Measurements from ENCODE around the gene WWC2.

The WWC2 gene

GRCh38 chr4:183173580-183174526 lies 74.8 kb downstream of the WWC2 start:
- Histone ChIP-seq H3K4me3 (ENCODE audit: low read length) (no peak overlapping the region), H3K4me1 (ENCODE audit: low read length) (no peaks in the 10 kb centered on the region; the same call in 1 of the 2 replicates), H2AFZ (ENCODE audit: low read depth, low read length) (peak overlapping the region; percentile 15; the same call in 1 of the 2 replicates), H3K79me2 (ENCODE audit: low read length) (no peaks in the 10 kb centered on the region), H3K9ac (ENCODE audit: low read length) (no peak overlapping the region), H3K4me2 (ENCODE audit: low read length) (peak overlapping the region; percentile 6; the same call in 1 of the 2 replicates), H4K20me1 (ENCODE audit: insufficient read depth, low read length) (no peaks in the 10 kb centered on the region), H3K27me3 (ENCODE audit: low read depth, low read length) (no peaks in the 10 kb centered on the region), H3K36me3 (replicated peaks; ENCODE audit: low read depth, low read length) (no peaks in the 10 kb centered on the region), H3K27ac (ENCODE audit: low read length) (no peak overlapping the region), H3K9me3 (ENCODE audit: insufficient read depth, low read length) (no peaks in the 10 kb centered on the region)
- TF ChIP-seq CTCF (IDR thresholded peaks at IDR 0.05; ENCODE audit: low read depth, low read length) (no peak), EZH2phosphoT487 (IDR thresholded peaks at IDR 0.05; ENCODE audit: low read depth) (no peak)

- no peak for TF ChIP-seq EZH2phosphoT487 (IDR thresholded peaks at IDR 0.05; ENCODE audit: low read depth)
- no peak for TF ChIP-seq CTCF (IDR thresholded peaks at IDR 0.05; ENCODE audit: low read depth, low read length)
- H4K20me1 ChIP-seq (ENCODE audit: insufficient read depth, low read length) = no peaks in the 10 kb centered on the region
- no peak overlapping the region for H3K27ac ChIP-seq (ENCODE audit: low read length)
- no peak overlapping the region for H3K4me3 ChIP-seq (ENCODE audit: low read length)
- H2AFZ ChIP-seq (ENCODE audit: low read depth, low read length) = no peak overlapping the region
- H3K36me3 ChIP-seq (replicated peaks; ENCODE audit: low read depth, low read length) = no peaks in the 10 kb centered on the region
- no peak overlapping the region for H3K9ac ChIP-seq (ENCODE audit: low read length)
- H3K27me3 ChIP-seq (ENCODE audit: low read depth, low read length) = no peaks in the 10 kb centered on the region
- no peaks in the 10 kb centered on the region for H3K79me2 ChIP-seq (ENCODE audit: low read length)
- no peaks in the 10 kb centered on the region; the same call in 1 of the 2 replicates for H3K4me1 ChIP-seq (ENCODE audit: low read length)
- no peaks in the 10 kb centered on the region for H3K9me3 ChIP-seq (ENCODE audit: insufficient read depth, low read length)
- H3K4me2 ChIP-seq (ENCODE audit: low read length) = no peak overlapping the region
These were observed 76.7 kb downstream of the WWC2 start for GRCh38 chr4:183175631-183176232.

GRCh38 chr4:183177001-183177400 lies 77.9 kb downstream of the WWC2 start:
- H3K79me2 ChIP-seq (ENCODE audit: low read length) = no peaks in the 10 kb centered on the region

More at GRCh38 chr4:183177001-183177400, 77.9 kb downstream of the WWC2 start:
- Histone ChIP-seq H3K27me3 (ENCODE audit: low read depth, low read length) (no peaks in the 10 kb centered on the region), H3K9ac (ENCODE audit: low read length) (no peak overlapping the region), H4K20me1 (ENCODE audit: insufficient read depth, low read length) (no peaks in the 10 kb centered on the region), H3K27ac (ENCODE audit: low read length) (no peak overlapping the region), H3K4me2 (ENCODE audit: low read length) (no peak overlapping the region), H2AFZ (ENCODE audit: low read depth, low read length) (no peak overlapping the region), H3K4me3 (ENCODE audit: low read length) (no peak overlapping the region), H3K36me3 (replicated peaks; ENCODE audit: low read depth, low read length) (no peaks in the 10 kb centered on the region), H3K4me1 (ENCODE audit: low read length) (no peaks in the 10 kb centered on the region; the same call in 1 of the 2 replicates), H3K9me3 (ENCODE audit: insufficient read depth, low read length) (no peaks in the 10 kb centered on the region)
- TF ChIP-seq EZH2phosphoT487 (IDR thresholded peaks at IDR 0.05; ENCODE audit: low read depth) (no peak), CTCF (IDR thresholded peaks at IDR 0.05; ENCODE audit: low read depth, low read length) (no peak)
